Right ventricle myocardium superior (tissue), 1 donor: ENCODE data around the gene DUOXA2. TPM values are rescaled to one million over a fixed set of nuclear protein-coding genes. Genes with fewer than 3 reads are reported as not detected.
"Not testable (repeated sequence)": the region's sequence is repeated elsewhere in the genome, so short reads cannot be mapped to it uniquely, and the experiment has no call there.

ENCODE experiments used
- ATAC-seq: fragments of 200-7000 bp; cut with Tn5 transposase; one replicate; pipeline ENCODE4 v1.9.1; 2020; ENCODE audit warnings: mild to moderate bottlenecking; ENCODE audit not compliant: poor library complexity
- DNase-seq: peaks from one replicate; pipeline ENCODE4 v3.0.0-alpha.2; 2020
- intact Hi-C: fragments of 100-400 bp; cut with DNase I; formaldehyde crosslinking; loops from one replicate; pipeline ENCODE4 v1.11.2; 2022
- total RNA-seq: library from RNA; stranded (reverse); fragmentation: NEBNext Ultra II Directional; extraction: Animal tissue kit (Norgen Biotek cat#: 25700); gene quantifications from one replicate; pipeline ENCODE4 v1.2.1, GENCODE V29; 2021
- donor health status: DM: no; HTN: yes; CAD: no; lungs with severe emphysema.

DUOXA2 gene
- total RNA-seq, 1 donor from 2014 or later, result not detected

DNA sequence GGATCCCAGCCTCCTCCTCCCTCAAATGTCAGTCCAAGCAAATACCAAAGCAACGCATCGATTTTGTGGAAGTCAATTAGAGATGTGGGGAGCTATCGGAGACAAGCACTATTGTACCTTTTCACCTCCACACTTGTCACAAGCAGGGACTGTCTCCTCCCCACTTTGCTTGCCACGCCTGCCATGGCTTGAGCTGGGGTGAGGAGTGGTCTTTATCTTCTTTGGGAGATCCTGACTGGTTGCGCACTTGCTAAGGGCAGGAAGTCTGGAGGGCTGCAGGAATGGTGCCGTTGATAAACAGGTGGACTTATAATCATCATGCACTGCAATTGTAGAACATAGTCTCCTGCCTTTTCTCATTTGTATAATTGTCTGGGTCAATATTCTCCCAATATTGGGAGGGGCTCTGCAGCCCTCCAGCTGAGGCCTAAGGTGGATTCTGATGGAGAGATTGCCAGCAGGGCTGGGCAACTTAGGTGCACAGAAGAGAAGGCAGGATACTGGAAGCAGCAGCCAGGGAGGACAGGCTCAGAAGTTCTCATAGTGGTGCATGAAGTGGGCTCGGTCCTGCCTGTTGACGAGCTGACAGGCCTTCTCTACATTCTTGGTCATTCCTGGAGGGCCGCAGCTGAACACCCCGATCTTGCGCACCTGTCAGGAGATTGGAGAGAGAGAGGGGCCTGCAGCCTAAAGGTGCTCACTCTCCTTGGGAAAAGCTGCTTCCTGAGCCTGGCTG lies 20.3 kb upstream of the DUOXA2 start:
- intact Hi-C loops, result no loop called here
- no peak for DNase-seq
- ATAC-seq, result no peak

DNA sequence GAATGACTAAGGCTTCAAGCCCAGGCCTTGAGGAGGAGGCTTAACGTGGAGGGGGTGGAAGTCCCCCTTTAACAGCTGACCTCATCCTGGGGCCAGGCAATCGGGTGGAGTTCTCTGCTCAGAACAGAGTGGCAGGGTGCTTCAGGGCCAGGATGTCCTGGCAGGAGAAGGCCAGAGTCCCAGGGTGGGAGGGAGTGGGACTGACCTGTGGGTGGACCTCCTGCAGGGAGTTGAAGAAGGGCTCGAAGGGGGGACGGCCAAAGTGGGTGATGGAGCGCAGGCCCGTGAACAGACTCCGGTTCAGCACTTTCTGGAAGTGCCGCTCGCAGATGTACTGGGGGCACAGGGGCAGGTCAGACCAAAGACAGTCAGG lies 19.8 kb upstream of the DUOXA2 start:
- DNase-seq, result no peak
- intact Hi-C loops, result no loop called here
- ATAC-seq, result no peak

- no peak for DNase-seq
- intact Hi-C loops, result no loop called here
- no peak for ATAC-seq
Observed at GRCh38 chr15:45095661-45096060, 18.5 kb upstream of the DUOXA2 start.

DNA sequence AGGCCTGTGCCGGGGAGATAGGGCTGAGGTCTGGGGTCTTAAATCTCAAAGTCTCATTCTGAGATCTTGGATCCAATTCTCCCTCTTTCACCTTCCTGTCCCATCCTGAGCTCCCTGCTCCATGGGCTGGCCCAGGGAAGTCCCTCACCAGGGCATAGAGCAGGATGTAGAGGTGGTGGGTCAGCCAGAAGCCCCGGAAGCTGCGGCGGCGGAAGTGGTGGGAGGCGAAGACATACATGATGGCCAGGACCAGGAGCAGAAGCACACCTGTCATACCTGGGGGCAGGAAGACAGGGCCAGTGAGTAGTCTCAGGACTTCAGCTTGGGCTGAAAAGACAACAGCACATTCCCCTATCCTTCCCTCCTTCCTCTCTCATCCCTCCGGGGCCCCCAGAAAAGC lies 16.7 kb upstream of the DUOXA2 start:
- DNase-seq, result no peak
- intact Hi-C loops, result no loop called here
- ATAC-seq, result no peak

- ATAC-seq, result no peak
- intact Hi-C loops, result no loop called here
- no peak for DNase-seq
Observed at GRCh38 chr15:45099549-45100165, 14.5 kb upstream of the DUOXA2 start.

GRCh38 chr15:45100884-45101625 lies 13.1 kb upstream of the DUOXA2 start:
- intact Hi-C loops, result no loop called here
- ATAC-seq (no peak), DNase-seq (no peak)

DNA sequence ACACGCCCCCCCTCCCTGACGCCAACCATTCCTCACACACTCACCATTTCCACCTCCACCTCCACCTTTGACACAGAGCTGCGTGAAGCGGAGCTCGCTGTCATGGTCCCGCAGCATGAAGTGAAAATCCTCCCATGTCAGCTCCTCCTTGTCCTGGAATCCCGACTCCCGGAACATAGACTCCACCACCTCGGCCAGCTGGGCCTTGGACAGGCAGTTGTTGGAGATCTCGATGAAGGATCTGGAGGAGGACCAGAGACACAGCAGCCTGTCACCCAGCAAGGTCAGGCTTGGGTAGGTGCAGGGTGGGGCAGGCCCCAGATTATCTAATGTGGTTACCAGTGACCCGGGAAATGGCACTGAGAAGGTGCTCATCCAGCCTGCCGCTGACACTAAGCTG lies 12.4 kb upstream of the DUOXA2 start:
- no peak for DNase-seq
- no peak for ATAC-seq
- intact Hi-C loops, result no loop called here

DNA sequence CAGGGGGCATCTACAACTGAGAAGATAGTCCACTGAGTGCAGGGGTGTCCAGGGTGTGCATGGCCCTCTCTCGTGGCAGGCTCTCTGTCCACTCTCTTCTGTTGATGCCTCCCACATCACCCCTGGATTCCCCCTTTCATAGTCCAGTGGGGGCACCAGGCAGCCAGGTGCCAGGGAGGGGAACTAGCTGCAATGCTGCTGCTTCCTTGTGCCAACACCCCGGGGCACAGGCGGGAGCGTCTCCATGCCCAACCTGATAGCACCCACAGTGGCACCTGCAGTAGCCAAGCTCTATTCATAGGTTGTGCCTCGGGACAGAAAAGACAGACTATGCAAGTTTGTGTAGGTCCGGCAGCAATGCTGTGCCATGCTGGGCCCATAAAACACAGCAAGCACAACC lies 11.9 kb upstream of the DUOXA2 start:
- DNase-seq (no peak), ATAC-seq (no peak)
- intact Hi-C loops, result no loop called here

DNA sequence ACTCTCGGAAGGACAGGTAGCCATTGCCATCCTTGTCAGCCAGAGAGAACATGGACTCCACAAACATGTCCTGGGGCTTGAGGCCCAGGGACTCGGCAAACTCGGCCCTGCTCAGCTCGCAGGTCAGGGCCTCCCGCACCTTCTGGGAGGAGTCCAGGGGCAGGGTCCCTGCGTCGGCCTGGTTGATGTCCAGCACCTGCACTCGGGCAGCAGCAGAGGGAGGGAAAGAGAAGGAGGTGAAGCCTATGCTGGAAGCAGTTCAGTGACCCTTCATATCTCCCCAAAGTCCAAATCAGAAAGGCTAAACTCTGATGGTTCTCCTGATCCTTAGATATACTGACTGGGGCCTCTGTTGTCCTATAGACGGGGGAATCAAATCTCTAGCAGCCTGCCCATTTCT lies 10.0 kb upstream of the DUOXA2 start:
- intact Hi-C loops, ATAC-seq, DNase-seq: not testable (repeated sequence)

- no peak for DNase-seq
- intact Hi-C loops, result no loop called here
- no peak for ATAC-seq
Observed at GRCh38 chr15:45105586-45105985, 8.5 kb upstream of the DUOXA2 start.

DNA sequence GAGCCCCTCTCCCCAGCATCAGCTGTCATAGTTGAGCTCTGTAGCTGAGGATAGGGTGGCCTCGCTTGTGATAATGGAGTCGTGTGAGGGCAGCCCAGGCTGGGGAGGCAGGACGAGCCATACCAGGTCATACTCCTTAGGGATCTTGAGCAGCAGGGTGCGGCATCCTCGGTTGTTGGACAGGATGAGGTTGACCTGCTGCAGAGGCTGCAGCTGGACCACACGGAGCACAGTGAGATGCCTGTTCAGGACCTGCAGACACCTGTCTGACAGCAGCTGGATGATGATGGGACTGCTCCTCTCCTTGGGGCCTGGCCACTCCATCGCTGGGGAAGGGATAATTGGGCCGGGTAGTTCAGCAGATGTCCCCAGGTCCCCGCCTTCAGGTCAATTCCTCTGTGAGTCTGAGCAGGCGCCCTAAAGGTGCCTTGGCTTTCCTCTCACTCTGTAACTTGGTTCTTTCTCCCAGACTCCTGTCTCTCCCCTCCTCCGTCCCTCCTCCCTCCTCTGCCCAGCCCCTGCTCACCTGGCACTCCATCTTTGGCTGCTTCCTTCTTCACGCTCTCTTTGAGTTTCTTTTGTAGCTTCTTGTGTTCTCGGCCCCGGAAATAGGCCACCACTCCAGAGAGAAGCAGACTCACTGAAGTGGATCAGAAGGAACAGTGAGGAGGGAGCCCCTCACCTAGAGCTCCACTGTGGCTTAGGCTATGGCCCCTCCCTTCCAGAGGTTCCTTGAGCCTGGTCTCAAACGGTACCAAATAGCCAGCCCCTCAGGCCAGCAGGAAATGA lies 7.9 kb upstream of the DUOXA2 start:
- intact Hi-C loops, result no loop called here
- ATAC-seq, result no peak
- DNase-seq, result no peak

DNA sequence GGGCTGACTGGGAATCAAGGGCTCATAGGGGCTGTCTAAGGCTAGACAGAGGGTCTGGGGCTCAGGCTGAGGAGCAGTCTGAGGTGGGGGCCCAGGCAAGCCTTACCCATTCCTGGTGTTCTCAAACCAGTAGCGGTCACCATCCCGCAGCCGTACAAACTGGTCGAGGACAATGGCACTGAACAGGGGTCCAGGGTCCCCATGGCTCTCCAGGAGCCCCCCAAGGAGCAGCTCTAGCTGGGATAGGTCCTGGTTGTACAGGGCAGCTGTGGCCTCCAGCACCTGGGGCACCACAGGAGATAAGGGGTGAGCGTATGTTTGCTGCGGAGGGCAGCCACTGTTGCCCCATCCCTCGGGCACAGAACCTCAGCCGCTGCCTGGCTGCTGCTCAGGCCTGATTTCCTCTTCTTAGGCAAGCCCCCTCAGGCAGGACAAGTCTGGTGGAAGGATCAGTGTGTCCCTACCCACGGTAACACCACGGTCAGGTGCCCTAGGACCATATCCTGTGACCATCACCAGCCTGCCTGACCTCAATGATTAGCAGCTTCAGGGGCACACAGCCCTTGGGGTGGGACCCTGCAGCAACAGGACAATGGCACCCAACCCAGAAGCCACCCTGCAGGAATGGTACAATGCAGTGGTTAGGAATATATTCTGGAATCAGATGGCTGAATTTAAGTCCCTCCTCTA lies 6.0 kb upstream of the DUOXA2 start:
- intact Hi-C loops, result no loop called here
- ATAC-seq (no peak), DNase-seq (no peak)

GRCh38 chr15:45110256-45110820 lies 3.8 kb upstream of the DUOXA2 start:
- no peak for ATAC-seq
- intact Hi-C loops, result loop anchor here (10.0 kb wide), 1 partner anchor 66 kb away; no protein-coding TSS in a partner anchor
- DNase-seq, result no peak

- intact Hi-C loops, result loop anchor here (10.0 kb wide), 1 partner anchor 67 kb away; no protein-coding TSS in a partner anchor
Observed at GRCh38 chr15:45111390-45112142, 2.6 kb upstream of the DUOXA2 start.

DNA sequence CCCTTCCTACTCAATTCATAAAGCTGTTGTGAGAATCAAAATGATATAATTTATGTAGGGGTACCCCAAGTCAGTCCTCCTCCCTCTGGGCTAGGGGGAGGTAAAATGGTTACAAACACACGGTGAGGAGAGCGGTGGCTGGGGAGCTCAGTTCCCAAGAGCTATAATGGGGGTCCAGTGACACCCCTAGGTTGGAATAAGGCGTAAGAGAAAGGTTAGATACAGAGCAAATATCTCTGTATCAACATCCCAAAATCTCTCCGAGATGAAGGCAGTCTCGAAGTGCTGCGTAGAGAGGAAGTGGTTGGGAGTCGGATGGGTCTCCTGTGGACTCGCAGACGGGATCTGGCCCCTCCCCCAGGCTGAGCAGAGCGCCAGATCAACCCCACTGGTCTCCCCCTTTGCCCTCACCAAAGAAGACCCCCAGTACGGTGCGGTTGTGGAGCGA lies 2.0 kb upstream of the DUOXA2 start:
- intact Hi-C loops, result loop anchor here (10.0 kb wide), 1 partner anchor 67 kb away; no protein-coding TSS in a partner anchor
- ATAC-seq (no peak), DNase-seq (no peak)

More at GRCh38 chr15:45111390-45112142, 2.6 kb upstream of the DUOXA2 start:
- DNase-seq (no peak), ATAC-seq (no peak)

DNA sequence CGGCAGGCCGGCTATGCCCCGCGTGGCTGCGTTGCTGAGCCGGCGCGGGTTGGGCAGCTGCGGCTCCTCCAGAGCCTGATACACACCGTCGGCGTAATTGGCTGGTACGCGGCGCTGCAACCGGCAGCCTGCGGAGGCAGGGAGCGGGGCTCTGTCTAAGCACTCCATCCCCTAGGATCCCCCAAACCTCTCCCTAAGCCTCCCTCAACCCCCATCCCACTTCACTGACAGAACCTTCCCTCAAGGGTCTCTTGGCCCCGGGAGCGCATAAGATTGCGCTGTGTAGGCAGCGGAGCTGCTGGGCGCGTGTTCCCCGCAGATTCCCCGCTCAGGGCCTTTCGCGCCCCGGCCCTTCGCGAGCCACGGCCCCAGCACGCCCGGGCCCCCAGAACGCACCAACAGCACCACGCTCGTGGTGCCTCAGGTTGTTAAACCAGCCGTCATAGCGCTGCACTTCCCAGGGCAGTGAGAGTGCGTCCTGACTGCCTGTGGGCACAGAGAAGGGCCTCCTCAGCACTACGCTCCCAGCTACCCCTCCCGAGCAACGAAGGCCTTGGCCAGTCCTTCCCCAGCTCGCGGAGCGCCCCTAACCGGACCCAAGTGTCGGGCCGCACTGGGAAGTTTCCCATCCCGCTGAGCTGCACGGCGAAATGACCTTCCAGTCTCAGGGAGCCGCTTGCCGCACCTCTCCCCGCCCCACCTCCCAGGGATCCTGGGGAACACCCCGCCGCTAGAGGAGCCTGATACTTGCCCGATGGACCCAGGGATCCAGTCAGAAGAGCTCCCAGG lies 1.3 kb upstream of the DUOXA2 start:
- DNase-seq (no peak), ATAC-seq (no peak)
- intact Hi-C loops, result loop anchor here (10.0 kb wide), 1 partner anchor 68 kb away; no protein-coding TSS in a partner anchor
